Stimulated activated CD8-positive, alpha-beta memory T cell treated with anti-CD3 and anti-CD28 coated beads, Interleukin-15, amount 100 ng/mL, for 48 hours (primary cell): Measurements from ENCODE around the gene MRPS30.
"Not testable (repeated sequence)": the region's sequence is repeated elsewhere in the genome, so short reads cannot be mapped to it uniquely, and the experiment has no call there.

Experiments used
- DNase-seq, 2 donors: peaks; one replicate each; pipeline ENCODE4 v3.0.0-alpha.2; 2020; ENCODE audit warnings: low read depth in 2 of 2

MRPS30 gene

GRCh38 chr5:44808435-44809214 lies at the start of gene MRPS30:
Gene MRPS30, plus strand, starts transcription at chr5:44808947. Its CDS starts 16 bp downstream, at chr5:44808963.
- DNase-seq = peak; percentile 78 to 82

- DNase-seq = no peak
These were observed 39.4 kb upstream of the MRPS30 start for GRCh38 chr5:44769200-44769876.

- DNase-seq = no peak
These were observed 38.9 kb upstream of the MRPS30 start for GRCh38 chr5:44769877-44770209.

GRCh38 chr5:44770780-44771717 lies 37.7 kb upstream of the MRPS30 start:
- DNase-seq = no peak

GRCh38 chr5:44772397-44772796 lies 36.4 kb upstream of the MRPS30 start:
- not testable (repeated sequence) for DNase-seq

- DNase-seq = no peak
These were observed 34.4 kb upstream of the MRPS30 start for GRCh38 chr5:44774279-44774880.

- no peak for DNase-seq
These were observed 29.6 kb upstream of the MRPS30 start for GRCh38 chr5:44779167-44779566.

- DNase-seq = no peak
These were observed 25.0 kb upstream of the MRPS30 start for GRCh38 chr5:44783634-44784315.

- DNase-seq = no peak
These were observed 21.0 kb upstream of the MRPS30 start for GRCh38 chr5:44787731-44788130.

- DNase-seq = not testable (repeated sequence)
These were observed 19.3 kb upstream of the MRPS30 start for GRCh38 chr5:44789372-44789995.

- DNase-seq = not testable (repeated sequence)
These were observed 16.6 kb upstream of the MRPS30 start for GRCh38 chr5:44792031-44792673.

- DNase-seq = no peak
These were observed 14.4 kb upstream of the MRPS30 start for GRCh38 chr5:44794371-44794770.

GRCh38 chr5:44795496-44795895 lies 13.3 kb upstream of the MRPS30 start:
- DNase-seq = no peak

- DNase-seq = no peak
These were observed 10.9 kb upstream of the MRPS30 start for GRCh38 chr5:44797841-44798240.

- DNase-seq = no peak
These were observed 6.8 kb upstream of the MRPS30 start for GRCh38 chr5:44801992-44802391.

GRCh38 chr5:44806608-44807007 lies 2.1 kb upstream of the MRPS30 start:
- DNase-seq = no peak

- no peak for DNase-seq
These were observed 1.5 kb upstream of the MRPS30 start for GRCh38 chr5:44807269-44807668.

- DNase-seq = peak; percentile 18 to 28
These were observed 638 bp downstream of the MRPS30 start for GRCh38 chr5:44809215-44809955.

GRCh38 chr5:44809956-44810420 lies 1.2 kb downstream of the MRPS30 start:
- DNase-seq = no peak
